Type B pancreatic cell (in vitro differentiated cells): ENCODE results near the gene AGBL2. TPM values are rescaled to one million over a fixed set of nuclear protein-coding genes. Genes with fewer than 3 reads are reported as not detected.

Source experiments
- DNase-seq: peaks from one replicate; pipeline ENCODE4 v3.0.0; 2021; ENCODE audit warnings: mixed read lengths; ENCODE audit not compliant: unreplicated experiment; ENCODE audit errors: extremely low spot score
- H3K27ac Mint-ChIP-seq: 2 replicates; pipeline ENCODE4 v1.8.0; 2021; ENCODE audit warnings: mild to moderate bottlenecking, mixed read lengths
- H3K27me3 Mint-ChIP-seq: 2 replicates; pipeline ENCODE4 v1.8.0; 2021; ENCODE audit warnings: mixed read lengths
- H3K36me3 Mint-ChIP-seq: 2 replicates; pipeline ENCODE4 v1.8.0; 2021; ENCODE audit warnings: mixed read lengths
- H3K4me1 Mint-ChIP-seq: one replicate; pipeline ENCODE4 v1.8.0; 2021; ENCODE audit warnings: mixed read lengths; ENCODE audit not compliant: unreplicated experiment
- H3K4me3 Mint-ChIP-seq: 2 replicates; pipeline ENCODE4 v1.8.0; 2021; ENCODE audit warnings: mild to moderate bottlenecking, mixed read lengths
- H3K9me3 Mint-ChIP-seq: 2 replicates; pipeline ENCODE4 v1.8.0; 2021; ENCODE audit warnings: mixed read lengths
- total RNA-seq: library from RNA; stranded (reverse); gene quantifications from 2 replicates; pipeline ENCODE4 v1.2.1, GENCODE V29; 2021; ENCODE audit warnings: low replicate concordance
- TF ChIP-seq, protein P1 (sequence below): fragments of 200-600 bp; sonication (generic); conservative IDR thresholded peaks from 2 replicates; pipeline ENCODE4 v1.5.0; 2021; ENCODE audit warnings: antibody characterized with exemption, mild to moderate bottlenecking

AGBL2 gene
- total RNA-seq, 1 donor from 2014 or later: 5.9 TPM

DNA sequence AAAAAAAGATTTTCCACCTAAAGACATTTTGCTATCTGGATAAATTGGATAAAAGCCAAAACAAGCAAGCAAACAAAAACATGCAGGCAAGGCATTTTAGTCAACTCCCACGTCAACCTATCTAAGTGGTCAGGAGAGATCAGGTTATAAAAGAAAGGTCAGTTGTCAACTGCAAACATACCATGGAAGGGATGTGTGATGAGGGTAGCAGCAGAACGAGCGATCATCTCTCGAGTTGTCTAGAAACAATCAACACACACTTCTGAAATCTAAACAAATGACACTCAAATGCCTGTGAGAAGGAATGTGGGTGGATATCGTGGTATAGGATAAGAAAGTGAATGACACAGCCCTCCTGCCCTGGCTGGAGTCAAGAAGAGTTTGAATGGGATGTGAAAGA lies 83.7 kb downstream of the AGBL2 start:
- no peaks in the 10 kb centered on the region for H3K9me3 Mint-ChIP-seq
- H3K4me3 Mint-ChIP-seq: no peak overlapping the region
- DNase-seq: no peak
- TF ChIP-seq, protein P1, sequence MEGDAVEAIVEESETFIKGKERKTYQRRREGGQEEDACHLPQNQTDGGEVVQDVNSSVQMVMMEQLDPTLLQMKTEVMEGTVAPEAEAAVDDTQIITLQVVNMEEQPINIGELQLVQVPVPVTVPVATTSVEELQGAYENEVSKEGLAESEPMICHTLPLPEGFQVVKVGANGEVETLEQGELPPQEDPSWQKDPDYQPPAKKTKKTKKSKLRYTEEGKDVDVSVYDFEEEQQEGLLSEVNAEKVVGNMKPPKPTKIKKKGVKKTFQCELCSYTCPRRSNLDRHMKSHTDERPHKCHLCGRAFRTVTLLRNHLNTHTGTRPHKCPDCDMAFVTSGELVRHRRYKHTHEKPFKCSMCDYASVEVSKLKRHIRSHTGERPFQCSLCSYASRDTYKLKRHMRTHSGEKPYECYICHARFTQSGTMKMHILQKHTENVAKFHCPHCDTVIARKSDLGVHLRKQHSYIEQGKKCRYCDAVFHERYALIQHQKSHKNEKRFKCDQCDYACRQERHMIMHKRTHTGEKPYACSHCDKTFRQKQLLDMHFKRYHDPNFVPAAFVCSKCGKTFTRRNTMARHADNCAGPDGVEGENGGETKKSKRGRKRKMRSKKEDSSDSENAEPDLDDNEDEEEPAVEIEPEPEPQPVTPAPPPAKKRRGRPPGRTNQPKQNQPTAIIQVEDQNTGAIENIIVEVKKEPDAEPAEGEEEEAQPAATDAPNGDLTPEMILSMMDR: no peak
- no peak overlapping the region for H3K27ac Mint-ChIP-seq
- peaks cover 29% of the 10 kb centered on the region for H3K36me3 Mint-ChIP-seq
- no peaks in the 10 kb centered on the region for H3K27me3 Mint-ChIP-seq
- H3K4me1 Mint-ChIP-seq: no peaks in the 10 kb centered on the region

DNA sequence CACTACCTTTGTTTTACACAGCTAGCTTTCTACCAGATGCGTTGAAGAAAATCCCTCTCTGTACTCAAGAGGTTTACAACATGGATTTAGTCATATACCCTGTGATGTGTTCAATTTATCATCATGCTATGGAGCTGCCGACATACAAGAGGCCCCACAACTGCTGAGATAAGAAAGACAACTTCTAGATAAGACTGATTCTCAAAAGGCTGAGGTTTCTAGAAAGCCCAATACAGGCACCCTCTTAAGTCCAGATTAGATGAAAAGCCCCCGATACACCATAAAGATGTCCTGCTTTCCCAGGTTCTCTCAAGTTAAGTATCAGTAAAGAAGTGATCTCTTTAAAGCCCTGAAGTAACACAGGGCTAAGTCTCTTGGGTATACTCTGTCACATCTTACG lies 87.1 kb downstream of the AGBL2 start:
- Mint-ChIP-seq H3K4me1 (no peaks in the 10 kb centered on the region), H3K36me3 (peaks cover 26% of the 10 kb centered on the region), H3K4me3 (no peak overlapping the region), H3K27ac (no peak overlapping the region), H3K27me3 (no peaks in the 10 kb centered on the region), H3K9me3 (no peaks in the 10 kb centered on the region)
- DNase-seq: no peak
- TF ChIP-seq, protein P1: no peak

DNA sequence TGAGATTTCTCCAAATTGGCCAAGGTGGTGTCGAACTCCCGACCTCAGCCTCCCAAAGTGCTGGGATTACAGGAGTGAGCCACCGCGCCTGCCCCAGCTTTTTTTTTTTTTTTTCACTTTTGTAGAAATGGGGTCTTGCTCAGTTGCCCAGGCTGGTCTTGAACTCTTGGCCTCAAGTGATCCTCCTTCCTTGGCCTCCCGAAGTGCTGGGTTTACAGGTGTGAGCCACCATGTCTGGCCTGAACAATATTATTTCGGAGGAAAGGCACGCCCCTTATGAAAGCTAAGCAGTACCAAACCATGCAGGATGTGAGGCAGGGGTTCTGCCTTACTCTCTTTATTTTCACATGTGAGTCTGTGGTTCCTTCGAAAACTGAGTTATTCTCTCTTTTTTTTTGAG lies 88.9 kb downstream of the AGBL2 start:
- H3K27ac Mint-ChIP-seq: no peak overlapping the region
- no peaks in the 10 kb centered on the region for H3K9me3 Mint-ChIP-seq
- no peak for DNase-seq
- no peaks in the 10 kb centered on the region for H3K4me1 Mint-ChIP-seq
- TF ChIP-seq, protein P1: no peak
- H3K36me3 Mint-ChIP-seq: peaks cover 18% of the 10 kb centered on the region
- no peaks in the 10 kb centered on the region for H3K27me3 Mint-ChIP-seq
- no peak overlapping the region for H3K4me3 Mint-ChIP-seq

DNA sequence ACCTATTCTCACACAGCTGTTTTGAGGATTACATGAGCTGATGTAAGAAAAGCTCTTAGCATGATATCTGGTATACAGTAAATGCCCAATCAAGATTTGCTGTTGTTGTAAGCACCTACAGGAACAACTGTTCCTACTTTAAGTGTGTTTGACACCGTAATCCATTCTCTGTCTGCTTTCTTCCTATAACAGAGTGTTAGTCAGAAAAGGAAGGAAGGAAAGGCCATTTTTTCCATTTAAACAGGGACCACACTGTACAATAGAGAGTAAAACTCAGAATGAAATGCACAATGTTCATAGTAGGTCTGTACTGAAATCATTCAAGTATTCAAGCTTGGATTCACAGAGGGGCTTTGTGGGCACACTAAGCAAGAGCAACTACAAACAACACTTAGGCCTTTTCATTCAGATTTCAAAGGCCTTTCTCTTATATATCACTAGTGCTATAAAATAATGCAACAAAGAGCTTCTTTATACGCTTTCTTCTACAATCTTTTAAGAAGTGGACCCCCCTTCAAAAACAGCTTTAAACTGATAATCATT lies 94.3 kb downstream of the AGBL2 start:
- TF ChIP-seq, protein P1: no peak
- H3K27ac Mint-ChIP-seq: no peak overlapping the region
- H3K36me3 Mint-ChIP-seq: peaks cover 10% of the 10 kb centered on the region
- no peak for DNase-seq
- H3K9me3 Mint-ChIP-seq: no peaks in the 10 kb centered on the region
- no peaks in the 10 kb centered on the region for H3K27me3 Mint-ChIP-seq
- no peak overlapping the region for H3K4me3 Mint-ChIP-seq
- no peaks in the 10 kb centered on the region for H3K4me1 Mint-ChIP-seq

DNA sequence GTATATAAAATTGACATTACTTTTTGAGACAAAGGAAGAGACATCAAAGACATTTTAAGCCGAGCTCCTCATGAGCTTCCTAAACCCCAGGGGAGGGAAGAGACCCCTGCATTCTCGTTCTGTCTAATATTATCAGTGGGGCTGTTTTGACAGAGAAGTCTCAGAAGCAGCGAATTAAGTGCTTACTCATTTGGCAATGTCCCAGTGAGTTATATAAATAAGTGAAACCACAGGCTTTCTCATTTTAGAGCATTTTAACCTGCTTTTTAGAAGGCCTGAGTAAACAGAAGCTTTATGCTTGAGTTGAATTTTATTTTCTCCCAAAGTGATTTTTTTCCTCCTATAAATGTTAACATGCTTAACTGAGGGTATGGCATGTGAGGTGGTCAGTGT lies 97.8 kb downstream of the AGBL2 start:
- no peaks in the 10 kb centered on the region for H3K27me3 Mint-ChIP-seq
- H3K27ac Mint-ChIP-seq: no peak overlapping the region
- H3K4me1 Mint-ChIP-seq: no peaks in the 10 kb centered on the region
- no peak overlapping the region for H3K4me3 Mint-ChIP-seq
- no peaks in the 10 kb centered on the region for H3K9me3 Mint-ChIP-seq
- H3K36me3 Mint-ChIP-seq: peaks cover 4% of the 10 kb centered on the region
- TF ChIP-seq, protein P1: no peak
- DNase-seq: no peak
